Nephron (organoid): ENCODE measurements around the gene POU6F2.
A peak's percentile ranks its signal among the peaks of the same experiment; 100 is the strongest.

Source experiments
- H3K27ac Mint-ChIP-seq, 3 experiments: 2 replicates each; pipeline ENCODE4 v1.8.0; 2020; ENCODE audit warnings: mixed read lengths in 3 of 3, mild to moderate bottlenecking in 2 of 3, moderate library complexity in 1 of 3
- H3K27me3 Mint-ChIP-seq: 2 replicates; pipeline ENCODE4 v1.8.0; 2021; ENCODE audit warnings: low read depth, mild to moderate bottlenecking, moderate library complexity, mixed read lengths
- H3K36me3 Mint-ChIP-seq: 2 replicates; pipeline ENCODE4 v1.8.0; 2020; ENCODE audit warnings: low read depth, mixed read lengths
- H3K4me1 Mint-ChIP-seq: 2 replicates; pipeline ENCODE4 v1.8.0; 2020; ENCODE audit warnings: mixed read lengths
- H3K4me3 Mint-ChIP-seq, 3 experiments: 2 replicates each; pipeline ENCODE4 v1.8.0; 2020; ENCODE audit warnings: mild to moderate bottlenecking in 3 of 3, mixed read lengths in 3 of 3, moderate library complexity in 2 of 3
- H3K9me3 Mint-ChIP-seq: 2 replicates; pipeline ENCODE4 v1.8.0; 2020; ENCODE audit warnings: mixed read lengths
- TF ChIP-seq, protein P1 (sequence below), 3 experiments: fragments of 200-600 bp; sonication (generic); IDR thresholded peaks; one replicate each; pipeline ENCODE4 v1.5.0; 2021; ENCODE audit warnings: antibody characterized with exemption in 3 of 3; ENCODE audit not compliant: unreplicated experiment in 3 of 3

POU6F2 gene

GRCh38 chr7:39406467-39406866, 428.8 kb downstream of the POU6F2 start:
- H3K9me3 Mint-ChIP-seq, result no peaks in the 10 kb centered on the region
- peaks cover 5% of the 10 kb centered on the region for H3K27me3 Mint-ChIP-seq
- no peaks in the 10 kb centered on the region for H3K36me3 Mint-ChIP-seq
- peaks cover 39% of the 10 kb centered on the region for H3K4me1 Mint-ChIP-seq
- H3K4me3 Mint-ChIP-seq, result peak overlapping the region in 1 of 3 experiments; percentile 43
- H3K27ac Mint-ChIP-seq, result peak overlapping the region; percentile 84 to 95 (median 86)
- TF ChIP-seq, protein P1, sequence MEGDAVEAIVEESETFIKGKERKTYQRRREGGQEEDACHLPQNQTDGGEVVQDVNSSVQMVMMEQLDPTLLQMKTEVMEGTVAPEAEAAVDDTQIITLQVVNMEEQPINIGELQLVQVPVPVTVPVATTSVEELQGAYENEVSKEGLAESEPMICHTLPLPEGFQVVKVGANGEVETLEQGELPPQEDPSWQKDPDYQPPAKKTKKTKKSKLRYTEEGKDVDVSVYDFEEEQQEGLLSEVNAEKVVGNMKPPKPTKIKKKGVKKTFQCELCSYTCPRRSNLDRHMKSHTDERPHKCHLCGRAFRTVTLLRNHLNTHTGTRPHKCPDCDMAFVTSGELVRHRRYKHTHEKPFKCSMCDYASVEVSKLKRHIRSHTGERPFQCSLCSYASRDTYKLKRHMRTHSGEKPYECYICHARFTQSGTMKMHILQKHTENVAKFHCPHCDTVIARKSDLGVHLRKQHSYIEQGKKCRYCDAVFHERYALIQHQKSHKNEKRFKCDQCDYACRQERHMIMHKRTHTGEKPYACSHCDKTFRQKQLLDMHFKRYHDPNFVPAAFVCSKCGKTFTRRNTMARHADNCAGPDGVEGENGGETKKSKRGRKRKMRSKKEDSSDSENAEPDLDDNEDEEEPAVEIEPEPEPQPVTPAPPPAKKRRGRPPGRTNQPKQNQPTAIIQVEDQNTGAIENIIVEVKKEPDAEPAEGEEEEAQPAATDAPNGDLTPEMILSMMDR (IDR thresholded peaks at IDR 0.05; ENCODE audit: unreplicated experiment in 3 of 3), result no peak

GRCh38 chr7:39407137-39407536, 429.4 kb downstream of the POU6F2 start:
- no peaks in the 10 kb centered on the region for H3K9me3 Mint-ChIP-seq
- peaks cover 39% of the 10 kb centered on the region for H3K4me1 Mint-ChIP-seq
- no peaks in the 10 kb centered on the region for H3K36me3 Mint-ChIP-seq
- H3K4me3 Mint-ChIP-seq, result no peak overlapping the region
- peaks cover 5% of the 10 kb centered on the region for H3K27me3 Mint-ChIP-seq
- peak overlapping the region in 2 of 3 experiments; percentile 16 to 95 for H3K27ac Mint-ChIP-seq
- TF ChIP-seq, protein P1 (IDR thresholded peaks at IDR 0.05; ENCODE audit: unreplicated experiment in 3 of 3), result no peak

DNA sequence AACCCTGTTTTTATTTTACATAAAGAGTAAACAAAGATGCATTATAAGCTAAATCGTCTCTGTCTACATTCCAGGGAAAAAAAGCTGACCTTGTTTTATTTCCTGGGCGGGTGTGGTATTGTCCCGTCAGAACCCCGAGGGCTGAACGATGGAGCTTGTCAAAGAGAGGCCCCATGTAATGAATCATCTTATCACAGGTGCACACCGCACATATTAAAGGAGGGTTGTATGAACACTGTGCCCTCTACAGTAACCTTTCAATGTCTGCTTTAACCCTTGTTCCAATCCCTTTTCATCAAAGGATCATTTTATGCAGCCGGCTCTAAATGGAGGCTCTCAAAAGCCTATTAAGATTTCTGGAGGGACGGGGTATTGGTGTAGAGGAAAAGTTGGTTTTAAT, 430.0 kb downstream of the POU6F2 start:
- Mint-ChIP-seq H3K27me3 (peaks cover 5% of the 10 kb centered on the region), H3K36me3 (no peaks in the 10 kb centered on the region), H3K27ac (peak overlapping the region in 2 of 3 experiments; percentile 48 to 95), H3K9me3 (no peaks in the 10 kb centered on the region), H3K4me1 (peaks cover 39% of the 10 kb centered on the region), H3K4me3 (no peak overlapping the region)
- TF ChIP-seq, protein P1 (IDR thresholded peaks at IDR 0.05; ENCODE audit: unreplicated experiment in 3 of 3), result no peak

- peaks cover 5% of the 10 kb centered on the region for H3K27me3 Mint-ChIP-seq
- TF ChIP-seq, protein P1 (IDR thresholded peaks at IDR 0.05; ENCODE audit: unreplicated experiment in 3 of 3), result no peak
- H3K27ac Mint-ChIP-seq, result no peak overlapping the region
- H3K4me3 Mint-ChIP-seq, result no peak overlapping the region
- H3K9me3 Mint-ChIP-seq, result no peaks in the 10 kb centered on the region
- no peaks in the 10 kb centered on the region for H3K36me3 Mint-ChIP-seq
- peaks cover 34% of the 10 kb centered on the region for H3K4me1 Mint-ChIP-seq
These were observed 431.2 kb downstream of the POU6F2 start for GRCh38 chr7:39408906-39409305.

DNA sequence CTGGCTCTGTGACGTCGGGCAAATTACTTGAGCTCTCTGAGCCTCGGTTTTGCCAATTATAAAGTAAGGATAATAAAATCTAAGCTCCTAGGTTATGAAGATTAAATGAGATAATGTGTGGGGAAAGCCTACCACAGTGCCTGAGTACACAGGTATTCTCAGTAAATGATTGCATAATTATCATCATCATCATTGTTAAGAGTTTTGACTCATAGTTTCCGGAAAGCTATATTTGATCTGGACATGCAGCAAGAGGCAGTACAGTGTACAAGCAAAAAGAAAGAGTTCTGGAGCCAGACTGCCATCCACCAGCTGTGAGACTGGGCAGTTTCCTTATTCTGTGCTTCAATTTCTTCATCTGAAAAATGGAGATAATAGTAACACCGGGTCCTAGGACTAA, 432.9 kb downstream of the POU6F2 start:
- Mint-ChIP-seq H3K4me1 (peaks cover 33% of the 10 kb centered on the region), H3K36me3 (no peaks in the 10 kb centered on the region), H3K27ac (no peak overlapping the region), H3K9me3 (no peaks in the 10 kb centered on the region), H3K4me3 (no peak overlapping the region), H3K27me3 (peaks cover 5% of the 10 kb centered on the region)
- TF ChIP-seq, protein P1 (IDR thresholded peaks at IDR 0.05; ENCODE audit: unreplicated experiment in 3 of 3), result no peak

DNA sequence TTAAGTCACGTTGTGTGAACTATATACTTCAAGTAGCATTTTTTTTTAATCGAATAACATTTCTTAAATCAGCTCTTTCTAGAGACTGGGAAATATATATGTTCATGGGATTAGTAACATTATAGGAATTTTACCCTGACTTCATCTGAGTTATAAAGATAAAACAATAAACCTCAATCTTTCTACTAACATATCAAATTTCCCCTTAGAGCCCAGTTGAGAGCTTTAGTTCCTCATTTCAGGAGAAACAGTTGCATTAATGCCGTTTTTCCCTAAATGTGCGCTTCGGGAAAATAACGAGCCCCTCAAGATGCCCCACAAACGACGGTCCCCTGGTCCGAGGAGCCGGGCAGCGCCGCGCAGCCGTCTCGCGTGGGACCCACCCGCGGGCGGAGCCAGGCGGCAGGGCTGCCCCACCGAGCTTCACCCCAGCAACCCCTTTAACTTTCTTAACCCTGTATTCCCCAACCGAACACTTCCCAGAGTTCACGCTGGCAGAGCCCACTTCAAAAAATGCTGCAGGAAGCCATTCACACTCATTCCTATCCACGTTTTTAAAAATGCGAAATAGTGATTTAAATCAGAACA, 436.0 kb downstream of the POU6F2 start:
- TF ChIP-seq, protein P1 (IDR thresholded peaks at IDR 0.05; ENCODE audit: unreplicated experiment in 3 of 3), result no peak
- Mint-ChIP-seq H3K36me3 (no peaks in the 10 kb centered on the region), H3K9me3 (no peaks in the 10 kb centered on the region), H3K27me3 (peaks cover 4% of the 10 kb centered on the region), H3K27ac (peak overlapping the region in 2 of 3 experiments; percentile 56 to 70), H3K4me1 (peaks cover 1% of the 10 kb centered on the region), H3K4me3 (peak overlapping the region; percentile 92 to 93 (median 93))
